ENCODE results near the gene SAT1.

The SAT1 gene

DNA sequence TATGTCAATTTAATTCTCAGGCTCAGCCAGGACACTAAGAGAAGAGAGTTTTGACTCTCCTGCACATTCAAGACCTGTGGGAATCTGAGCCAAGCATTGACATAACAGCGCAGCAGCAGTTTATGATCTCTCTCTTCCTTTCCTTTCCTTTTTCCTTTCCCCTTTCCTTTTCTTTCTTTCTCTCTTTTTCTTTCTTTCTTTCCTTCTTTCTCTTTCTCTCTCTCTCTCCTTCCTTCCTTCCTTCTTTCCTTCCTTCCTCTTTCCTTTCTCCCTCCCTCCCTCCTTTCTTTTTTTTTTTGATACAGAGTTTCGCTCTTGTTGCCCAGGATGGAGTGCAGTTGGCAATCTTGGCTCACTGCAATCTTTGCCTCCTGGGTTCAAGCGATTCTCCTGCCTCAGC is 21.6 kb downstream of the SAT1 start:
- no peak for DNase-seq (ENCODE audit: low read depth)
- no peak overlapping the region for H3K4me3 ChIP-seq (ENCODE audit: low read depth, low read length)
- TF ChIP-seq, protein P1, sequence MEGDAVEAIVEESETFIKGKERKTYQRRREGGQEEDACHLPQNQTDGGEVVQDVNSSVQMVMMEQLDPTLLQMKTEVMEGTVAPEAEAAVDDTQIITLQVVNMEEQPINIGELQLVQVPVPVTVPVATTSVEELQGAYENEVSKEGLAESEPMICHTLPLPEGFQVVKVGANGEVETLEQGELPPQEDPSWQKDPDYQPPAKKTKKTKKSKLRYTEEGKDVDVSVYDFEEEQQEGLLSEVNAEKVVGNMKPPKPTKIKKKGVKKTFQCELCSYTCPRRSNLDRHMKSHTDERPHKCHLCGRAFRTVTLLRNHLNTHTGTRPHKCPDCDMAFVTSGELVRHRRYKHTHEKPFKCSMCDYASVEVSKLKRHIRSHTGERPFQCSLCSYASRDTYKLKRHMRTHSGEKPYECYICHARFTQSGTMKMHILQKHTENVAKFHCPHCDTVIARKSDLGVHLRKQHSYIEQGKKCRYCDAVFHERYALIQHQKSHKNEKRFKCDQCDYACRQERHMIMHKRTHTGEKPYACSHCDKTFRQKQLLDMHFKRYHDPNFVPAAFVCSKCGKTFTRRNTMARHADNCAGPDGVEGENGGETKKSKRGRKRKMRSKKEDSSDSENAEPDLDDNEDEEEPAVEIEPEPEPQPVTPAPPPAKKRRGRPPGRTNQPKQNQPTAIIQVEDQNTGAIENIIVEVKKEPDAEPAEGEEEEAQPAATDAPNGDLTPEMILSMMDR (IDR thresholded peaks at IDR 0.05; ENCODE audit: low read depth, low read length, missing control alignments), result no peak

DNA sequence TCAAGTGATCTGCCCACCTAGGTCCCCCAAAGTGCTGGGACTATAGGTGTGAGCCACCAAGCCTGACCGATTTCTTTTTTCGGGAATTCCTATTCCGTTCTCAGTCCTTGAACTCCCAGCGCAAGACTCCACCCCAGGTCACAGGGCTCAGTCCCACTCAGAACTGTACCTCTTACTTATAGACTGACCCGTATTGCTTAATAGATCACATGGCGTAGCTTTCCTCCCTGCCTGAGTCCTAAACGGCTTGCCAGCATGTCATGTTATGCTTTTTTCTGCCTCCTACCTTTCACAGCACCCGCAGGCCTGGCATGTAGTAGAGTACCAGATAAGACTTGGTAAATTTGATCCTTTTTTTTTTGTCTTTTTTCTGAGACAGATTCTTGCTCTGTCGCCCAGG is 22.4 kb downstream of the SAT1 start:
- TF ChIP-seq, protein P1 (IDR thresholded peaks at IDR 0.05; ENCODE audit: low read depth, low read length, missing control alignments), result no peak
- no peak for DNase-seq (ENCODE audit: low read depth)
- H3K4me3 ChIP-seq (ENCODE audit: low read depth, low read length), result no peak overlapping the region

DNA sequence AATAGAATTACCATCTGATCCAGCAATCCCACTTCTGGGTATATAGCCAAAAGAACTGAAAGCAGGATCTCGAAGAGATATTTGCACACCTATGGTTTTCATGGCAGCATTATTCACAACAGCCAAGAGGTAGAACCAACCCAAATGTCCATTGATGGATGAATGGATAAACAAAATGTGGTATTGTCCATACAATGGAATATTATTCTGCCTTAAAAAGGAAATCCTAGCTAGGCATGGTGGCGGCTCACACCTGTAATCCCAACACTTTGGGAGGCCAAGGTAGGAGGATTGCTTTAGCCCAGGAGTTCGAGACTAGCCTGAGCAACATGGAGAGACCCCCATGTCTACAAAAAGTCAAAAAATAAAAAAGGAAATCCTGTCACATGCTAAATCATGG is 27.3 kb downstream of the SAT1 start:
- TF ChIP-seq, protein P1 (IDR thresholded peaks at IDR 0.05; ENCODE audit: low read depth, low read length, missing control alignments), result no peak
- no peak overlapping the region for H3K4me3 ChIP-seq (ENCODE audit: low read depth, low read length)
- DNase-seq (ENCODE audit: low read depth), result no peak

DNA sequence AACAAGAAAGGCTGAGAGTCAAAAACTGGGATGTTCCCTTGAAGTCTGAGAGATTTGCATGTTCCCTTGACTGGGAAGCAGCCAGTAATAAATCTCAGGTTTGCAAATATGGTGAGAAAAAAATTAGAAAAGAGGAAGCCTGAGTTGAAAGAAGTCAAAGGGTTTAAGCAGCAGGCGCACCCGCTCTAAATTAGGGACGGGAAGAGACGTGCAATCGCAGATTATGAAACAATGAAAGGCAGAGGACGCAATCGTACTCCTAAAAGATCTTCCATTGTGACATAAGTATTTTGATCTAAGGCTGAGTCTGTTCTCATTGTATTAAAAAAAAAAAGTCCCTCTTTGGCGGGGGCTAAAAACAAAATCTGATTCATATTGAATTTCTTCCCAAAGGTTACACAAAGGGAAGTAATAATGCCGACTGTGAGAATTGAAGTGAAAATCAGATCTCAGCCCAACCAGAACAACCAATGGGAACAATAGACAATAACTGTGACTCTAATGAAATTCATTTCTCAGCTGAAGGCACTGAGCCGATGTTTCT is 28.2 kb downstream of the SAT1 start:
- DNase-seq (ENCODE audit: low read depth), result no peak
- peak overlapping the region; percentile 11; the same call in 1 of the 2 replicates for H3K4me3 ChIP-seq (ENCODE audit: low read depth, low read length)
- TF ChIP-seq, protein P1 (IDR thresholded peaks at IDR 0.05; ENCODE audit: low read depth, low read length, missing control alignments), result no peak

DNA sequence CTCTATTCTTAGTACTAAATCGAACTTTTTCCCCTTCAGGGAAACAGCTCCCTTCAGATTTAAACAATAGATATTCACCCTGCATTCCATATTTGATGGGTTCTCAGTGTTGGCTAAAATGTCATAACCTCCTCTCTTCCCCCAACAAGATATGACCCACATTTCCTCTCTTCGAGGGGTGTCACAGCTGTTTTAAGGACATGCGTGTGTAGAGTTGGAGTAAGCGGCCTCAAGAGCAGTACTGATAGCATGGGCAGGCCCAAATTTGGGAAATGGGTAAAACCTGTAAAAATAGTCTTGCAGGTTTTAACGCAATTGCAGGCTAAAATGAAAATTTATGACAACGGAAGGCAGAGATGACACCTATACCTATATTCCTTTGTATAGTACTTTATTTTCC is 28.7 kb downstream of the SAT1 start:
- no peak overlapping the region; the same call in 1 of the 2 replicates for H3K4me3 ChIP-seq (ENCODE audit: low read depth, low read length)
- TF ChIP-seq, protein P1 (IDR thresholded peaks at IDR 0.05; ENCODE audit: low read depth, low read length, missing control alignments), result no peak
- DNase-seq (ENCODE audit: low read depth), result no peak

DNA sequence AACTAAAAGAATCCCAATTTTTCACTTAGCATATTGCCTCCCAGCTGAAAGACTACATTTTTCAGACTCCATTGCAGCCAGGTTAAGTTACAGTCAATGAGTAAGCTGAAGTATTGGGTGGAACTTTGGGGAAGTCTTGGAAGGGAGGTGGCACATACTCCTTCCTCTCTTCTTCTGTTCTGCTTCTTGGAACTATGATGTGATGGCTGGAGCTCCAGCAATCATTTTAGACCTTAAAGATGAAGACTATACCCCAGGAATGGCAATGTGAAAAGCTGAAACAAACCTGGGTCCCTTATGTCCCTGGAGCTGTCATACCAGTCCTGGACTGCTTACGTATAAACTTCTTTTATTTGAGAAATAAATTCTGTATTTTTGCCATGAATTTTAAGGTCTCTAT is 30.8 kb downstream of the SAT1 start:
- TF ChIP-seq, protein P1 (IDR thresholded peaks at IDR 0.05; ENCODE audit: low read depth, low read length, missing control alignments), result no peak
- H3K4me3 ChIP-seq (ENCODE audit: low read depth, low read length), result no peak overlapping the region
- DNase-seq (ENCODE audit: low read depth), result no peak

DNA sequence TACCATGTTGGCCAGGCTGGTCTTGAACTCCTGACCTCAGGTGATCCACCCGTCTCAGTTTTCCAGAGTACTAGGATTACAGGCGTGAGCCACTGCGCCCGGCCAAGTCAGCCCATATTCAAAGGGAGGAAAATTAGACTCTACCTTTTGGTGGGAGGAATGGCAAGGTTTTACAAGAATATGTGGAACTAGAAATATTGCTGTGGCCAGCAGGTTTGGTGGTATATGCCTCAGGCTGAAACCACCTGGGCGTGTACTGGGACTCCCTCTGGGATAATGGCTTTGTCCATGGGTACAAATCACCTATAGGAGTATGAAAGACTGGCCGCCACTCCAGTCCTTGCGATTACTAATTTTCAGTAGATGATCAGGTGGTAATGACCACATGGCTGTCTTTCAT is 32.4 kb downstream of the SAT1 start:
- H3K4me3 ChIP-seq (ENCODE audit: low read depth, low read length), result no peak overlapping the region
- TF ChIP-seq, protein P1 (IDR thresholded peaks at IDR 0.05; ENCODE audit: low read depth, low read length, missing control alignments), result no peak
- DNase-seq (ENCODE audit: low read depth), result no peak

Data from GM12864 (cell line).